HK-2 (cell line): ENCODE results near the gene TIMM44.

Experiments used
- DNase-seq: peaks from one replicate; pipeline ENCODE4 v3.0.0-alpha.2; 2018; ENCODE audit not compliant: unreplicated experiment

Gene TIMM44

DNA sequence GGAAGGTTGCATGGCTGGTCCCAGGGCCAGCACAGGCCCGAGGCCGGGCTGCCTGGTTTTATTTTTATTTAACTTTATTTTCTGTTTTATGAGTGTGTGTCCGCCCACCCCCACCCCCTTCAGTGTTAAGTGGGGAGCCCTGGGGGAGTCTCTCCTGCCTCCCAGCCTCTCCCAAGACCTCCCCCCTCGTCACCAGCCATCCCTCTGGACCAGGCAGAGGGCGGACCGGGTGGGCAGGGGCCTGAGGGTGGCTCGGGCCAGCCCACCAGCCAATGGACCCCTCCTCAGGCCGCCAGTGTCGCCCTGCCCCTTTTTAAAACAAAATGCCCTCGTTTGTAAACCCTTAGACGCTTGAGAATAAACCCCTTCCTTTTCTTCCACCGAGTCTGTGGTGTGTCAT lies 29.4 kb downstream of the TIMM44 start:
- DNase-seq = no peak

DNA sequence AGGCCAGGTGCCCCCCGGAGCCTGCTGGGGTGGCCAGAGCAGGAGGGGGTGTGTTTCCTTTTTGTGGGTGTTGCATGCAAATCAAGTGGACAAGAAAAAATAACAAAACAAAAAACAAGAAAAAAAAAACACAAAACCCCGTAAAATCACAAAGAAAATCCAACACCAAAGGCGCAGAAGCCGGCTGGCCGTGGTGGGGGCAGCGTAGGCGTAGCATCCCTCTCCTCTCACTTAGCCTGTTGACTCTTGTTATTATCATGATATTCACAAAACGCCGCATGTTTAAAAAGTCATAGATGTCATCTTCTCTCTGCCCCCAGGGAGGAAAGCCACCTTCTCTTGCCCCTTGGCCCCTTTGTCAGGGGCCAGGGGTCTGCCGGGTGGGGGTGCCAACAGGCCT lies 29.8 kb downstream of the TIMM44 start:
- DNase-seq = no peak

DNA sequence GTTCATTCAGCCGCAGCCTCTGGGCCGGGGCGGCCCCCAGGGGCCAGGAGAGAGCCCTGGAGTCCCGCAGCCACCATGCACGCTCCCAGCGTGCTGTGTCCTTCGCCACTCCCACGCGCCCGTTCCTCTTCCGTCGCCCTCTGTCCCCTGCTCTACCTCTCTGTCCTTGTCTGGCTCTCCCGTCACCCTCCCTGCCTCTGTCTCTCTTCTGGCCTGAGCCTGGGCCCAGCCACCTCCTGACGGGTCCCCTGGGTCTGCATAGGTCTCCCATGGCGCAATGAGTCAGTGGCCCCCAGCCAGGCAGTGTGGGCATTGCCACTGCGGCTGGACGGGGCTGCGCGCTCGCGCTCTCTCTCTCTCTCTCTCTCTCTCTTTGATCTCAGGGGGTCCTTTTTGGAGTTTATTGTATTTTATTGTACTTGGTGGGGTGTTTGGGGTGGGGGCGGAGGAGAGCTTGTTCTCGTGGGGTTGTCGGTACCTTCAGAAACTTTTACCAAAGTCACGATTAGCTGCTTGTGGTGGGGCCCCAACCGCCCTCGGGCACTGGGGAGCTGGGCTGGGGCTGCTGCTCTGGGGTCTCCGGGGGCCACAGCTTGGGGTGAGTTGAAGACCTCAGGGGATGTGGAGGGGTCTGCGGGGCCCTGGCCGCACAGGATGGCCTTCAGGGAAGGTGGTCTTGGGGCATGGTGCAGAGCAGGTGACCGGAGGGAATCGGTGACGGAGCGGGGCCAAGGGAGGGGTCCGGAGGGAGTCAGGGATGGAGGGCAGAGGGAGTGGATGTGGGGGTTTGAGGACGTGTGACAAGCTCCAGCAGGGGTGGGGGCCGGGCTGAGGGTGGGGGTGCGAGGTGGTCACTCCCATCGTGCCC lies 30.5 kb downstream of the TIMM44 start:
- no peak for DNase-seq

DNA sequence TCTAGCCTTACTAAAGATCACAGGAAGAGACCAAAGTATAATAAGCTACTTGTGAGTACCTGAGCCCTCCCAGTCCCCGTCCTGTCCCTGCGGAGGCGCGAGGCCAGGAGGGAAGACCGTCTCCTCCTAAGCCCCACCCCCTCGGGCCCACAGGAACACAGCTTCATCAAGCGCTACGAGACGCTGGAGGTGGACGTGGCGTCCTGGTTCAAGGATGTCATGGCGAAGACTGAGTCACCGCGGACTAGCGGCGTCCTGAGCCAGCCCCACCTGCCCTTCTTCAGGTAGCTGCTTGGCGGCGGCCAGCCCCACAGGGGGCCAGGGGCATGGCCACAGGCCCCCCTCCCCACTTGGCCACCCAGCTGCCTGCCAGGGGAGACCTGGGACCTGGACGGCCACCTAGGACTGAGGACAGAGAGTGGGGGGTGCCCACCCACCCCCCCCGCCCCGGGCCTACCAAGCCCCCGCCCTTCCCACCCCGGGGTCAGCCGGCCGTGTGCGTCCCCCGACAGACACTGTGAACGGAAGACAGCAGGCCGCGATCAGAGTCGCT lies 31.2 kb downstream of the TIMM44 start:
- no peak for DNase-seq

DNA sequence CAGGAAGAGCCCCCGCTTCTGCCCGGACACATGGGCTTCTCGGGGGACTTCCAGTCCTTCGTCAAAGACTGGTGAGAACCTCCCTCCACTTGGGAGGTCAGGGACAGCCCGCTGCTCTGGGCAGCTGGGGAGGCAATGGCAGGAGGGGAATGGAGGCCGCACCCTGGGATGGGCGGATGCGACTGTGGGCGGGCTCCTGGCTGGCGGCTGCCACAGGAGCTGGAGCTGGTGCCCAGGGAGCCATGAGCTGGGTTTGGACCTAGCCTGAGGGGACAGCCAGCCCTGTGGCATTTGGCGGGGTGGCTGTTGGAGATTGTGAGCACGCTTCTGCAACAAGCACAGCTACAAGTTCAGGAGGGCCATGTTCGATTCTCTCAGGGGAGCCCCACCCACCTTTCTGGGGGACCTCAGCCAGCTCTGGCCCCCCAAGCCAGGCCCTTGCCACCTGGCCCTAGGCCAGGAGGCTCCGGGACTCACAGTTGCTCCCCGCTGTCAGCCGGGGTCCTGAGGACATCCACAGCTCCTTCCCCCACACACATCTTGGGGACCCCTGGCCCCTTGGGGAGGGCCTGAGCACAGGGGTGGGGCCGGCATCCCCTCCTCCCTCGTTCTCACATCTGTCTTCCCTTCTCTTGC lies 31.8 kb downstream of the TIMM44 start:
- no peak for DNase-seq

DNA sequence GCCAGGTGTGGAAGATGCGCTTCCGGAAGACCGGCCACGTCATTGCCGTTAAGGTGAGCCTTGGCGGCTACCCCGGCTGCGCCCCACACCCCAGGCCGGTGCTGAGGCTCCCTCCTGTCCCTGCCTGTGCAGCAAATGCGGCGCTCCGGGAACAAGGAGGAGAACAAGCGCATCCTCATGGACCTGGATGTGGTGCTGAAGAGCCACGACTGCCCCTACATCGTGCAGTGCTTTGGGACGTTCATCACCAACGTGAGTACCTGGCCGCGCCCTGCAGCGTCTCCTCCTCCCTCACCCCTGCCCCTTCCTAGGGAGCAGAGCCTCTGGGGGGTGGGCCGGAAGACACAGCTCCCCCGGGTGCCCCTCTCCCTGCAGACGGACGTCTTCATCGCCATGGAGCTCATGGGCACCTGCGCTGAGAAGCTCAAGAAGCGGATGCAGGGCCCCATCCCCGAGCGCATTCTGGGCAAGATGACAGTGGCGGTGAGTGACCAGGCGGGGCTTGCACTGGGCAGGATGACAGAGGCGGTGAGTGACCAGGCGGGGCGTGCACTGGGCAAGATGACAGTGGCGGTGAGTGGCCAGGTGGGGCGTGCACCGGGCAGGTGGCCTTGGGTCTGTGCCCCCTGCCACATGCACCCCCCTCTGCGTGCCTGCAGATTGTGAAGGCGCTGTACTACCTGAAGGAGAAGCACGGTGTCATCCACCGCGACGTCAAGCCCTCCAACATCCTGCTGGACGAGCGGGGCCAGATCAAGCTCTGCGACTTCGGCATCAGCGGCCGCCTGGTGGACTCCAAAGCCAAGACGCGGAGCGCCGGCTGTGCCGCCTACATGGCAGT lies 32.9 kb downstream of the TIMM44 start:
- no peak for DNase-seq

DNA sequence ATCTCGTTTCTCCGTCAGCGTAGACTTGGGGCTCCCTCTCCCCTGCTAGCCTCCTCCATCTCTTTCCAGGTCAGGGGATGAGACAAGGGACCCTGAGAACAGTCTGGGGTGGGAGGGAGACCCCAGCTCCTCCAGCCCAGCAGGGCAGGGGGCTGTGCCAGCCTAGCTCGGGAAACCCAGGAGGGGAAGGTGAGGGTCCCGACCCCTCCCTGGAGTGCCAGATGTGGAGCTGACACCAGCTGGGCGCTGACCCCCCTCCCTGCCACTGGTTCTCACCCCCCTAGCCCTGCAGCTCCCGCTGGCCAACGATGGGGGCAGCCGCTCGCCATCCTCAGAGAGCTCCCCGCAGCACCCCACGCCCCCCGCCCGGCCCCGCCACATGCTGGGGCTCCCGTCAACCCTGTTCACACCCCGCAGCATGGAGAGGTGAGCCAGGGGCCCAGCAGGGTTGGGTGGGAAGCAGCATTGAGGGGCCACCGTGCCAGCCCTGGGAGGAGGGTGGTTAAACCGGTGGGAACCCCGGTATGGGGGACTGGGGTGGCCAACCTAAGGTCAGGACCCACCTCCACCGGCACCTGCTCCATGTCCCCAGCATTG lies 33.9 kb downstream of the TIMM44 start:
- DNase-seq = no peak

DNA sequence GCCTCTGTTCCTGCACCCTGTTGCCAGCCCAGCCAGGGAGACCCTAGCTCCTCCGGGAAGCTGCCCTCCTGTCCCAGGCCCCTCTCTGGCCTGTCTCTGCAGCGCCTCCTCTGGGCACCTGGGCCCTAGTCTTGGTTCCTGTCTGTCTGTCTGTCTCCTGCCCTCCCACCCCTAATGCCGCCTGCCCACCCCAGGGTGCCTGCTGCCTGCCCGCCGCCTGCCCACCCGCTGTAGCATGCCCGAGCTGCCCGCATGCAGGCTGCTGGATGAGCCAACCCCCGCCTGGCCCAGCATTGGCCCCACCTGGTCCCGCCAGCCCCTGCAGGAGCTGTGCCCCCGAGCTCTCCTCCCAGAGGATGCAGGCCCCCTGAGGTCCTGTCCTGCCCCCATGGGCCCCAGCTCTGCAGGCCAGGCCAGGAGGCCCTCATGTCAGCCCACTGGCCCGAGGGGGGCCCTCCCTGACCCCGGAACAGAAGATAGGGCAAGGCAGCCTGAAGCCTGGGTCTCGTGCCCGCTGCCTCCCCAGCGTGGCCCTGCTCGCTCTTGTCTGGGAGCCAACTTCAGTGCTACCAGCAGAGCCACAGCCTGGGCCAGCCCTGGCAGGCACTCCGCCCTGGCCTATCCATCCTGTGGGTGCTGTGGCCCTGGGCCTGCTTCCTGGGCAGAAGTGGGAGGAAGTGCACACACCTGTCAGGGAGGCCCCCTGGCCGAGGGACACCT lies 34.6 kb downstream of the TIMM44 start:
- no peak for DNase-seq

DNA sequence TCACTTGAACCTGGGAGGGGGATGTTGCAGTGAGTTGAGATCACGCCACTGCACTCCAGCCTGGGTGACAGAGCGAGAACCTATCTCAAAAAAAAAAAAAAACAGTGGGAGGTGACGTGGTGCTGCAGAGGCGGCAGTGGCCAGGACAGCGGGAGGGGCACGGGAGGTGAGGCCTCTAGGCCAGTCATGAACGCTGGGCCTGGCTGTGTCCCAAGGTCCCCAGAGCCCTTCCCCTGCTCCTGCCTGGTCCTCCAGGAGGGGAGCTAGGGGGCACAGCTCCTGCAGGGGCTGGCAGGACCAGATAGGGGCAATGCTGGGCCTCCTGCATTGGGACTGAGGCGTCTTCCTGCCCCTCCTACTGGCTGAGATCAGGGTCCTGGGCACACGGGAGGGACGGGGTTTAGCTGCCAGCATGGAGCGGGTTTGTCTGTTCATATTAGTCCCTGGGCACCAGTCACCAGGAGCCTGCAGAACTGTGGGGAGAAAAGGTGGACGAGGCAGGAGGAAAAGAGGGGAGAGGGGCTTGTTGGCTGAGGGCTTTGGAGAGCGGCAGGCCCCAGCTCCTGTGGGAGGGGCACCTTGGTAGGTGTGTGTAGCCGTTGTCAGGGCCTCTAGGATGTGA lies 35.3 kb downstream of the TIMM44 start:
- DNase-seq = no peak

DNA sequence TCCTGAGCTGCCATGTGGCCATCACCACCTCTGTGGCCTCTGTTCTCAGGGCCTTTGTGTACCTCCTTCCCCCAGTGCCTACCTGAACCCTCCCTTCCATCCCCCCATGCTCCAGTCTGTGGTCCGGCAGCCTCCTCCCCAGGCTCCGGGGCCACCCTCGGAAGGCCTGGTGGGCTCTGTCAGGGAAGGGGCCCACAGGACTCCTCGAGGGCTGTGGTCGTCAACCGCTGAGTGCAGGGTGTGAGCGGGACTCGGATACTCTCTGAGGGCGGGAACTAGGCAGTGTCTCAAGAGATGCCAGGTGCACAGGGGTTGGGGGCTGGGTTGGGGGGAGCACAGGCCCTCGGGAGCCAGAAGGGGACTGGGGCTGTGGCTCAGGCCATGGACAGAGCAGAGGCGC lies 35.9 kb downstream of the TIMM44 start:
- DNase-seq = no peak

DNA sequence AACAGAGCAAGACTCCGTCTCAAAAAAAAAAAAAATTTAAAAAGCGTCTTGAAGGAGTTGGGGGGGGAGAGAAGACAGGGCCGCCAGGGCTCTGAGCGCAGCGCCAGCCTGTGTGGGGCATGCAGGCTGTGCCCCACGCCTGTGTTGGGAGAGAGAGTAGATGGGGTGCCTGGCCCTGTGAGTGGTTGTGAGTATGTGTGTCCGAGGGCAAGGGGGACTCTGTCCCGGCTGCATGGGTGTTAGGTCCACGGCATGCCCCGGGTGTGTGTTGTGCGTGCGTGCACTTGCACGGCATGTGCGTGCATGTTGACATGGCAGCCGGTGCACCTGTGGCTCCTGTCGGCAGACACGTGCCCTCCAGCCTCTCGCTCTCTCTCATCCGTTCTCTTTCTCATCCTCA lies 36.3 kb downstream of the TIMM44 start:
- DNase-seq = no peak

DNA sequence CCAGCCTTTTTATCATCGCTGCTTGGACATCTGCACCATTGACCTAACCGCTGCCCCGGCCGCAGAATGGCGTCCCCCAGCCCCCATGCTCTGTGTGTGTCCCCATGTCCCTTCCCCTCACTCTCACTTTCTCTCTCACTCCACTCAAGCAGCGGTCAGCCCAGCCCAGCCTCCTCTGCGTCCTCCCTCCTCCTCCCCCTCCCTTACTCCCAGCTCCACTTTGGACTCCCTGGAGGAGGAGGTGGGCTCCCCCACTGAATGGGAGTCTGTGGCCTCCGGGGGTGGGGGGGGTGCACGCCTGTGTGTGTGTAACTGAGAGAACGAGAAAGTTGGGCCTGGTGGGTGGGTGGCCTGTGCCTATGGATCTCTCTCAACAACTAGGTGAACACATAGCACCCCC lies 37.6 kb downstream of the TIMM44 start:
- DNase-seq = no peak

DNA sequence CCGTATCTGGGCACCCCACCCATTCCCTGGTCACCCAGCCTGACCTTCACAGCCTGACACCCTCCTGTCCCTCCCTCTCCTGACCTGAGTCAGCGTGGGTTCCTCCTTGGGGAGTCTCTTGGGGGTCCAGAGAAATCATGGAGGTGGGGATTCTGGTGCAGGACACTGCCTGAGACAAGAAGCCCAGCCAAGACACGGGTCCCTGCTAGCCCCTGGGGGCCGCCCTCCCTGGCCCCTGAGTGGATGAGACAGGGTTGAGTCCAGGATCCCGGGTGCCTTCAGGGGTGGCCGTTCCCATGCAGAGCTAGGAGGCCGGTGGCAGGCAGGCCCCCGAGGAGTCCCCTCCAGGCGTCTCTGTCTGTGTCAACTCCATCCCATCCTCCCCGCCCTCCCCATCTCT lies 38.2 kb downstream of the TIMM44 start:
- no peak for DNase-seq

DNA sequence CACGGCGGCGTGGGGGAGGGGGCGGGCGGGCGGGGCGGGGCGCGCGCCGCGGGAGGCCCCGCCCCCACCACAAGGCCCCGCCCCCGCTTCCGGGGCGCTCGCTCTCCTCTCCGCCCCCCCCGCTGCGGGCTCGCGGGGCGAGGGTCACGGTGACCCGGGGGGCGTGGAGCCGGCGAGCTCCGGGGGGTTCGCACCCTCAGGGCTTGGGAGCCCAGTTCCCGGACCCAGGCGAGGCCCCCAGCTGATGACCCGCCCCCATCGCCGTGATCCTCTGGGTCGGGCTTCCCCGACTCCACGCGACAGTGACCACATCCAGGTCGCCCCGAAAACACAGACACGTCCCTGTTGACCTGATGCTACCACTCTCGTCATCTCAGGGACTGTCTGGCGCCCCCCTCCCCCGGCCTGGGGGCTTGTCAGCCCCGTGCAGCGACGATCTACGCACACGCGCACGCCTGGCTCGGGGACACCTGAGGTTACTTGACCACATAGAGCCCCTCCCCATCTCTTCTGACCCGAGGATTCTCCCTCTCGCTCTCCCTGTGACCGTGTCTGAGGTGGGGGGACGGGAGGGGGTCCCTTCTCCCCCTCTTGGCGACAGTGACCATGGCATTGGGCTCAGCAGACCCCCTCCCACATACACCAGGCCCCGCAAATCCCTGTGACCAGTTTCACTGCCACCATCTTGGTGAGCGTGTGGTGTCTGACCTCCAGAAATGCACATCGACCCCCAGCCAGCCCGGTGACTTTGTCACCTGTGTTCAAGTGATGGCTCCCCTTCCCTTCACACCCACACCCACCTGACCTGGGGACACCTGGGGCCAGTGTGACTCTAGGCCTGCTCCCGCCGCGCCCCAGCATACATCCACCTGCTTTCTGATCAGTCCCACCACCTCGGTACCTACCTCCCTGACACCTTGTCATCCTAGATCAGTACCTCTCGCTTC lies 39.1 kb downstream of the TIMM44 start:
- DNase-seq = no peak

DNA sequence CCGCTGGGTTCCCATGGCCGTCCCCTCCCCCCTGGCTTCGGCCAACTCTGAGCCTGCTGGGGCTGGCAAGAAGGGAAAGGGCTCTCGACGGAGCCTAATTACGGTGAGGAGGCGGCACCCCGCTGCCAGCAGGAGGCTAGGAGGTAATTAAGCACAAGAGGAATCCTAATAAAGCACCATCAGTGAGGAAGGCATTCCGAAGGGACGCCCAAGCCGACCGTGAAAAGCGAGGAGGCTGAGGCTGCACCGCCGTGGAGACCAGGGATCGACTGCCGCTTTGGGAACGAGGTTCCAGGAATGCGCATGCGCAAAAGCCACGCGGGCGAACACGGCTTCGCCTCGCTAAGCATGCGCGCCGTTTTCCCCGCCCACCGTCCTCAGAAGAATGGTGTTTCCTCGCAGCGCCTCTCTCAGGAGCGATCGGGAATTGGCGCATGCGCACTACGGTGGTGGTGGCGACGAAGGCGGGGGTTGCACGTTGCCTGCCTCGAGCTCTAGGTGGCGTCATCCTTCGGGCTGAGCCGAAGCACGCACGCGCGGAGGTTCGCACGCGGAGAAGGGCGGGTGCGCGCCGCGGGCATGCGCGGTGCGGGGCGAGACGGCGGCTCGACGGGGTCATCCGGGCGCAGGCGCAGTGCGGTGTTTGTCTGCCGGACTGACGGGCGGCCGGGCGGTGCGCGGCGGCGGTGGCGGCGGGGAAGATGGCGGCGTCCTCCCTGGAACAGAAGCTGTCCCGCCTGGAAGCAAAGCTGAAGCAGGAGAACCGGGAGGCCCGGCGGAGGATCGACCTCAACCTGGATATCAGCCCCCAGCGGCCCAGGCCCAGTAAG lies 40.0 kb downstream of the TIMM44 start, which contains the start of gene MAP2K7:
TSS of gene MAP2K7 (plus strand) at position 634 of the 830 bp plus-strand sequence. CDS start at position 702, 68 bp downstream.
- DNase-seq = peak; percentile 100

DNA sequence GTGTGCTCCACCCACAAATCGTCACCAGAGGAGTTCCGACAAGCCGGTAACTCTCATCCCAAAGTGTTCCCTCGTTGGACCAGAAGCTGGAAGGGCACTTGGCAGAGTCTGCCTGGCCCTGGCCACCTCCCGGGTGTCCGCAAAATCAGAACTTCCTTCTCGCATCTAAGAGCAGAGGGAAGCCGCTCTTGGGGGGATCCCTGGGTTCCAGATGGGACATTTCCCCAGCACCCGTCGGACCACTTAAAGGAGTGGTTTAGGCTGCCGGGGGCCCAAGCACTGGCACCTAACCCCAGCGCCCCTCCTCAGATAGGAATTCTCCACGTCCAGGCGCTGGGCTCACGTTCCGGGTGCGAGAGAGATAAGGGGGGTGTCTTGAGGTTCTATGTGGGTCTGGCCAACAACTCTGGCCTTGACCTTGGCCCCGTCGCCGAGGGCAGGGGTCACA lies 40.6 kb downstream of the TIMM44 start:
- no peak for DNase-seq

DNA sequence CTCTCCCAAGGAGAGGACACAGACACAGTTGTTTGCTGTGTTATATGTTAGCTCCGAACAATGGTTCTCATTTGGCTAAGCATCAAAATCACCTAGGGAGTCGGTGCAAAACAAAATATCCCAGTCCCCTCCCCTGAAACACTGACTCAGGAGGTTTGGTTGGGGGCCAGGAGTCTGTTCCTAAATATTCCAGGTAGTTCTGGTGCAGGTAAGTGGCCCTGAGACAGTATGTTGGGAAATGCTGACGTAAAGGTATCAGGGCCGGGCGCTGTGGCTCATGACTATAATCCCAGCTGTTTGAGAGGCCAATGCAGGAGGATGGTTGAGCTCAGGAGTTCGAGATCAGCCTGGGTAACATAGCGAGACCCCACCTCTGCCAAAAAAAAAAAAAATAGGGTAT lies 42.1 kb downstream of the TIMM44 start:
- DNase-seq = no peak

DNA sequence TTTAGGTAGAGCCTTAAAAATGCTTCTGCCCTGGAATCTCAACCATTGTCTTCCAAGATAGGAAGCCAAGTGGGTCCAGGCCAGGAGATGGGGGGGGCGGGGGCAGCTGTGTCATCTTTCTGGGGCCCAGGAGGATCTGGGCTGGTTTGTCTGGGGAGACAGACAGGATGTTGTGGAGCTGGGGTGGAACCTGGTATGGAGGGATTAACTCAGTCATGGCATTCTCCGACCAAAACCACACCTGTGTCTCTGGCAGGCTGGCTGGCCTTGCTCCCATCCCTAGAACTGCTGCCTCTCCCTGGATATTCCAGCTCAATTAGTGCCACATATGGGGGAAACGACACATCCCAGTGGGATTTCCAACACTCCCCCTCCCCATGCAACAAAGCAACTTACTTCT lies 42.5 kb downstream of the TIMM44 start:
- DNase-seq = no peak
